Kidney (tissue), 14 donors: Measurements from ENCODE around the gene MLPH. TPM values are rescaled to one million over a fixed set of nuclear protein-coding genes. Genes with fewer than 3 reads are reported as not detected.

ENCODE experiments used
- DNase-seq, 5 donors: peaks; one replicate each; pipeline ENCODE4 v3.0.0-alpha.2; 2013 to 2020
- FAIRE-seq: peaks from 2 replicates; lab custom pipeline; 2012; peaks lifted over from hg19 to GRCh38; lab: Jason Lieb, UNC
- H3K27ac ChIP-seq, 2 donors: one replicate each; pipeline ENCODE4 v1.7.0; 2013; ENCODE audit warnings: low read depth in 2 of 2, low read length in 2 of 2, inconsistent platforms in 1 of 2
- H3K27me3 ChIP-seq: one replicate; pipeline ENCODE4 v1.7.1; 2013; ENCODE audit warnings: low read length, inconsistent platforms; ENCODE audit not compliant: control insufficient read depth, insufficient read depth
- H3K36me3 ChIP-seq, 3 donors: one replicate each; pipeline versions ENCODE4 v1.7.0 to v1.7.1; 2013; ENCODE audit warnings: low read length in 3 of 3, control low read depth in 1 of 3, inconsistent platforms in 1 of 3; ENCODE audit not compliant: insufficient read depth in 3 of 3, control insufficient read depth in 2 of 3
- H3K4me1 ChIP-seq, 3 donors: one replicate each; pipeline versions ENCODE4 v1.7.0 to v1.7.1; 2013; ENCODE audit warnings: low read length in 3 of 3, inconsistent platforms in 1 of 3, low read depth in 1 of 3; ENCODE audit not compliant: control insufficient read depth in 2 of 3, insufficient read depth in 2 of 3
- H3K4me3 ChIP-seq, 3 donors: one replicate each; pipeline versions ENCODE4 v1.7.0 to v1.8.1; 2013; ENCODE audit warnings: low read length in 3 of 3, control low read depth in 1 of 3, inconsistent platforms in 1 of 3
- H3K9ac ChIP-seq, 3 donors: one replicate each; pipeline versions ENCODE4 v1.7.0 to v1.7.1; 2013; ENCODE audit warnings: low read length in 3 of 3, control low read depth in 1 of 3, inconsistent platforms in 1 of 3
- H3K9me3 ChIP-seq, 3 donors: one replicate each; pipeline versions ENCODE4 v1.7.0 to v1.7.1; 2013; ENCODE audit warnings: low read length in 3 of 3, control low read depth in 1 of 3, inconsistent platforms in 1 of 3; ENCODE audit not compliant: control insufficient read depth in 2 of 3, insufficient read depth in 1 of 3
- CTCF ChIP-seq: IDR thresholded peaks from 3 replicates; pipeline ENCODE4 v1.5.1; 2012; ENCODE audit warnings: mild to moderate bottlenecking, moderate library complexity, borderline replicate concordance; ENCODE audit not compliant: insufficient read depth; ENCODE audit errors: extremely low read depth
- intact Hi-C: fragments of 100-400 bp; cut with DNase I; formaldehyde crosslinking; loops from one replicate; pipeline ENCODE4 v1.11.1; 2022
- polyA plus RNA-seq: library from polyadenylated mRNA; stranded (reverse); fragments of 350-450 nt; fragmentation: Illumina TruSeq; extraction: RNeasy Lipid Tissue Mini Kit (QIAGEN cat#74804); gene quantifications from one replicate; pipeline ENCODE4 v1.2.3, GENCODE V29; 2014; ENCODE audit warnings: low read depth, low replicate concordance; ENCODE audit not compliant: insufficient read depth
- total RNA-seq: library from RNA; stranded (reverse); fragmentation: NEBNext Ultra II Directional; extraction: Animal tissue kit (Norgen Biotek cat#: 25700); gene quantifications from one replicate; pipeline ENCODE4 v1.2.1, GENCODE V29; 2021
- donor health status: control.
- donor health status: control.
- donor health status: control.
- donor health status: control.
- donor health status: control.
- donor health status: DM: yes; HTN: yes; CAD: no.
- donor health status: Normal renal cell carcinoma (clear cell type).

The MLPH gene
- total and polyA plus RNA-seq, 2 donors from 2014 or later = 4.6 to 9.6 TPM

DNA sequence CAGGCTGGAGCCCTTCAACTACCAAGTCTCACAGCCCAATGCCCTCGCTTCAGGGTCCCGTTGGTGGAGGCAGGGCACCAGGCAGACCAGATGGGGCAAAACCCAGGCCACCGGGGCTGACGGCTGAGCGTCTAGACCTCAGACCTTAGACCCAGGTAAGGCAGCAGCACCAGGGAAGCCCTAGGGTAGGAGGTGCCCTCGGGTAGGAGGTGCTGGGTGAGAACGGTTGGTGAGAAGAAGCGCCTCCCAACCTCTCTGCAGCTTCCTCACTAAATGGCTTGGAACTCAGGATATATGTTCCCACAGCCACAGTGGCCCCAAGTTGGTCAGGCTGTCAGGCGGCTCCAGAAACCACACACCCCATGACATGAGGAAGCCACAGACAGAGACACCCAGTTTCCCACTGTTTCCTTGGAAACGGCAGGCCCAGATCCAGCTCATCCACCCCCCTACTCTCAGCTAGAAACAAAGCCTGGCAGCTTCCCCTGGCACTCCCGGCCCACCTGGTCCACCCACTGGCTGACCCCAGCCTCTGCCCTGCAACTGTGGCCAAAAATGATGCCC is 13.1 kb upstream of the MLPH start:
- Histone ChIP-seq H3K4me3 (no peak overlapping the region), H3K27me3 (no peaks in the 10 kb centered on the region), H3K36me3 (no peaks in the 10 kb centered on the region), H3K4me1 (peaks cover 0 to 5% (median 4%) of the 10 kb centered on the region in 3 donors), H3K27ac (no peak overlapping the region), H3K9me3 (no peaks in the 10 kb centered on the region), H3K9ac (no peak overlapping the region)
- intact Hi-C loops = no loop called here
- FAIRE-seq = no peak
- peak in 2 of 5 donors; percentile 46 to 59 for DNase-seq
- no peak for TF ChIP-seq CTCF

DNA sequence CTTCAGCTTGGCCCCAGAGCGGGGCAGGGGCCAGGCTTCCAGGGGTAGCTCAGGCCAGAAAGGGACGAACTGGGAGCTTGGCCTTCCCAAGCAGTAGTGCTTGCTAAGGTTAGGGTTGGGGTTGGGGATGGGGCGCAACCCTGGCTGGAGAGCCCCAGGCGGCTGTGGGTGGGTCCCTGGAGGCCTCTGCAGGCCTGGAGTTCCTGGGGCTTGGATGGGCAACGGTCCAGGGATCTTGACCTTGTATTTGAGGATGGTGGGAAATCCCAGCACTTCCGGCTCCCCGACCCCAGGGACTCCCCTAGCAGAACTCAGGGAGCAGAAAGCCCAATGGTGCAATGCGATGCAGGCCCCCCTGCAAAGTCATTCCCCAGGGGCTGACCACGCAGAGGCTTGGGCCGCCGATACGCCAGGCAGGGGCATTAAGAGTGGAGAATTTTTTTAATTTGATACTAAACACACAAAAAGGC is 12.6 kb upstream of the MLPH start:
- Histone ChIP-seq H3K9me3 (no peaks in the 10 kb centered on the region), H3K27ac (peak overlapping the region; percentile 69 to 74), H3K4me1 (peaks cover 0 to 5% (median 4%) of the 10 kb centered on the region in 3 donors), H3K4me3 (peak overlapping the region; percentile 34 to 72 (median 50)), H3K27me3 (no peaks in the 10 kb centered on the region), H3K9ac (peak overlapping the region in 1 of 3 donors; percentile 85), H3K36me3 (no peaks in the 10 kb centered on the region)
- DNase-seq (peak; percentile 22 to 89 (median 62)), FAIRE-seq (no peak)
- no peak for TF ChIP-seq CTCF
- intact Hi-C loops = no loop called here

DNA sequence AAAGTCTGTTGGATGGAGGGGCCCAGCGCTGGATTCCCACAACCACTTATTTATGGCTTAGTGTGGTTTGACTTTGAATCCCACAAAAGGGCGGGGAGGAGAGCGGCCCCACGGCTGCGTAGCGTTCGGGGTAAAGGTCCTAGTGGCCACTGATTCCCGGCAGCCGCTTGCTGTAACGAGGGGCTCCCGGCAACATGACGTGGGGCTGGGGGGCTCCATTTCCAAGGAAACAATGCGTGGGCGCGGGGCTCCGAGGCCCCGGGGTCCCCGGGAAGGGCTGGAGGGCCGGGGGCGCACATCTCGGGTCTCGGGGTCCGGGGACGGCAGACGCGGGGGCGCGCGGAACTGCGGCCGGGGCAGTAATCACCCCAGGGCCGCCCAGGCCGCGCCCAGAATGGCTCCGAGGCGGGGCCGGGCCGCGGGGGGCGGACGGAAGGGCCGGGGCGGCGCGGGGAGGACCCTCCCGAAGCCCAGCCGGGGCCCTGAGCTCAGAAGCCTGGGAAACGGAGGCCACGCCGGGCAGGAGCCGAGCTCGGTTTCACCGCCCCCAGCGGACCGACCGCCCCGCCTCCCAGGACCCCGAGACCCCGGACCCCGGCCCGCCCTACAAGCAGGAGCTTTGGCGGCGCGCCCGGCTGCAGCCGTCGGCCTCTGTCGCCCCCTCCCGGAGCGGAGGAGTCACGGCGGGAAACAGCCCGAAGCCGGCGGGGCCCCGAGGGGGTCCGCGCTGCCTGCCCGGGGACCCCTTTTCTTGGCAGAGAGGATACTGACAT is 11.9 kb upstream of the MLPH start:
- peak overlapping the region; percentile 69 to 74 for H3K27ac ChIP-seq
- H3K4me3 ChIP-seq = peak overlapping the region; percentile 44 to 72 (median 72)
- H3K9ac ChIP-seq = peak overlapping the region in 2 of 3 donors; percentile 9 to 85
- peak; percentile 71 for TF ChIP-seq CTCF
- no peaks in the 10 kb centered on the region for H3K27me3 ChIP-seq
- H3K9me3 ChIP-seq = no peaks in the 10 kb centered on the region
- H3K36me3 ChIP-seq = no peaks in the 10 kb centered on the region
- H3K4me1 ChIP-seq = peaks cover 0 to 5% (median 4%) of the 10 kb centered on the region in 3 donors
- FAIRE-seq = no peak
- DNase-seq = peak; percentile 92 to 97 (median 96)
- intact Hi-C loops = no loop called here
